Stimulated activated CD8-positive, alpha-beta memory T cell treated with anti-CD3 and anti-CD28 coated beads, Interleukin-7, amount 100 ng/mL, for 24 hours (primary cell): Measurements from ENCODE around the gene SFXN4.

Source experiments
- DNase-seq: peaks from one replicate; pipeline ENCODE4 v3.0.0-alpha.2; 2020; ENCODE audit warnings: low read depth

SFXN4 gene

GRCh38 chr10:119165171-119166117, at the start of gene SFXN4:
Gene SFXN4, minus strand, starts transcription at chr10:119165714. Its CDS starts 67 bp downstream, at chr10:119165647.
- peak; percentile 51 for DNase-seq

DNA sequence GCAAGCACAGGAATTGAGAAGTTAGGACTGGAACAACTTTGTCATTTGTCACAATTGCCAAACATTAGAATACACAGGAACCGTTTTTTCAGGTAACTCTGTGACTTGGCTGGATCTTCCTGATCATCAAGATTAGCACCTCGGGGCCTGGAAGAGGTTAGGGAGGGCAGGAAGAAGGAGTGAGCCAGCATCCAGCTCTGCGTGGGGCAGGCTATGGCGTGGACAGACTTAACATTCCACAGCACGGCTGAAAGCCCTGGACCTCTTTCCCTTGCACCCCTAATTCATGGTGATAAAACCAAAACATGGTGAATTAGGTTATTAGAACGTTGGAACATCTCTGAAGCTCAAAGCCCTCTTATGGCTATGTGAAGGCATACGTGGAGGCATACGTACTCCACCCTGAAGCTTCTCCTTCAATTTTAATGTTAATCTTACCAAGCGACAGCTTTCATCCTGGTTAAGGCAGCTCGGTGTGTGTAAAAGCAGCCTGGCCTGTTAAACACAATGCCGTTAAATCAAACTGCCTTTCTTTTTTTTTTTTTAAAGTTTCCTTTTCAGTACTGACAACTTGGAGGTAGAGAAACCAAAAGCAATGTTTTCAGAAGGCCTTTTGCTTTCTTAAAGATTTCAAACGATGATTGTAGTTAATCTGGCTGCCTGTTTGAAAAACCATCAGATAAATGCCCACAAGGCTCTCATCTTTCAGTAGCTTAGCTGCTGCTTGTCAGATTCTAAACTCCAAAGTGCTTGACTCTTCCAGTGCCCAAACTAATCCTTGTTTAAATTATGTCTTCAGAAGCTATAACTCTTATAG, 46.3 kb upstream of the SFXN4 start:
- no peak for DNase-seq

DNA sequence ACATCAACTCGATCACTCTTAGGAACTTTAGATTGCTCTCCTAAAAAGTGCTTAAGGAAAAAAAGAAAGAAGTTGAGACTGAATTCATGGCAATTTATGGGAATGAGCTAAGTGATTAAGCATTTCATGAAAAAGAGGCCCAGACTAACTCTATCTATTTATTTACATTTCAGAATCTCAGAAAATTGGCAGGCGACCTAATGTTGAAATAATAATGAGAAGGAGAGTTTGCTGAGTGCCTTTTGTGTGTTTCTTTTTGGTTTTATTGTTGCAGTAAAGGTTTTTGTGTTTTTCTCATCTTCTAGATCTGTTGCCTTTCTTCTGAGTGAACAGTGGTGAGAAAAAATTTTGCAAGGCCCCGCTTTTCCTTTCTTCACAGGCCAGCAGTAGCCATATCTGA, 45.7 kb upstream of the SFXN4 start:
- no peak for DNase-seq

GRCh38 chr10:119210633-119211032, 45.1 kb upstream of the SFXN4 start:
- no peak for DNase-seq

GRCh38 chr10:119209736-119210355, 44.3 kb upstream of the SFXN4 start:
- DNase-seq: no peak

- peak; percentile 22 for DNase-seq
Measured at GRCh38 chr10:119209035-119209735, 43.7 kb upstream of the SFXN4 start.

GRCh38 chr10:119208553-119208940, 43.0 kb upstream of the SFXN4 start:
- DNase-seq: no peak

DNA sequence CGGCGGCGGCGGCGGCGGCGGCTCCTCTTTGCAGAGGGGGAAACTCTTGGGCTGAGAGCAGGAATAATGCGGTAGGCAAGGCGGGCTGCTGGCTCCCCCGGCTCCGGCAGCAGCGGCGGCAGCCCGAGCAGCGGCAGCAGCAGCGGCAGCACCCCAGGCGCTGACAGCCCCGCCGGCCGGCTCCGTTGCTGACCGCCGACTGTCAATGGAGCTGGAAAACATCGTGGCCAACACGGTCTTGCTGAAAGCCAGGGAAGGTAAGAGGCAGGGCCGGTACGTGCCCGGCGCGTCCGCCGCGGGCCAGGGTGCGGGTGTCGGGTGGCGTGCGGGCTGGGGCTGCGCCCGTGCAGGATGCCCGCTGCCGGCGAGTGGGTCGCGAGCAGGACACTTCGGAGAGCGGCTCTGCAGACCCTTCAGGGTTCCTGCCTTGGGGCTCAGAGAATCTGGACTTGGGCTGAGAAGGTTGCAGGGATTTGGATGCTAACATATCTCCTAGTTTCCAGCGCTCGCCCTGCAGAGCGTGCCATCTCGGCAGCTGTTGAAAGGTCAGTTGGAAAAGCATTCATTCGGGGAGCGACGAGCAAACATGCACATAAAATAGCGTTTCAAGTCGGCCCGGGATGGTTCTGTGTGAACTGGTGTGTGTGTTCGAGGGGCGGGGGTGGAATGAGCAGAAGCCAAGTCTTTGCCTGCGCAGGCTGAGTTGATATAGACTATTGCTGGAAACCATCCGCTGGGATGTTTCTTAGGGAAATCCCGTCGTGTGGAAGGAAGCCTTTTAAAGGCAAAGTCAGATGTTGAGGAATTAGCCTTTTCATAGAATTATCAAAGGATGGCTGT, 42.4 kb upstream of the SFXN4 start:
- DNase-seq: no peak

DNA sequence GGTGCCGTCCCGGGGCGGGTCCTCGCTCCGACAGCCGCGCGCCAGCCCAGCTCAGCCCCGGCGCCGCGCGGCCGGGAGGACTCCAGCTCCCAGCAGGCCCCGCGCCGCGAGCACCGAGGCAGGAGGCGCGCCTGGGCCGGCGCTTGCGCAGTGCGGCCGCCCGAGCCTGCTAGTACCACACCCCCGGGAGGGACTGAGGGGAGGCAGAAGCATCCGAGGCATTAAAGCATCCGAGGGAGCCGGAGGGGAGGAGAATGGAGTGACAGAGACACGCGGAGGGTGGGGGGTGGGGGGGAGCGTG, 41.8 kb upstream of the SFXN4 start, which contains the start of gene GRK5:
Gene GRK5, plus strand, starts transcription at position 206 of the 301 bp plus-strand sequence. CDS start 347 bp downstream, outside the sequence.
- DNase-seq: peak; percentile 72

DNA sequence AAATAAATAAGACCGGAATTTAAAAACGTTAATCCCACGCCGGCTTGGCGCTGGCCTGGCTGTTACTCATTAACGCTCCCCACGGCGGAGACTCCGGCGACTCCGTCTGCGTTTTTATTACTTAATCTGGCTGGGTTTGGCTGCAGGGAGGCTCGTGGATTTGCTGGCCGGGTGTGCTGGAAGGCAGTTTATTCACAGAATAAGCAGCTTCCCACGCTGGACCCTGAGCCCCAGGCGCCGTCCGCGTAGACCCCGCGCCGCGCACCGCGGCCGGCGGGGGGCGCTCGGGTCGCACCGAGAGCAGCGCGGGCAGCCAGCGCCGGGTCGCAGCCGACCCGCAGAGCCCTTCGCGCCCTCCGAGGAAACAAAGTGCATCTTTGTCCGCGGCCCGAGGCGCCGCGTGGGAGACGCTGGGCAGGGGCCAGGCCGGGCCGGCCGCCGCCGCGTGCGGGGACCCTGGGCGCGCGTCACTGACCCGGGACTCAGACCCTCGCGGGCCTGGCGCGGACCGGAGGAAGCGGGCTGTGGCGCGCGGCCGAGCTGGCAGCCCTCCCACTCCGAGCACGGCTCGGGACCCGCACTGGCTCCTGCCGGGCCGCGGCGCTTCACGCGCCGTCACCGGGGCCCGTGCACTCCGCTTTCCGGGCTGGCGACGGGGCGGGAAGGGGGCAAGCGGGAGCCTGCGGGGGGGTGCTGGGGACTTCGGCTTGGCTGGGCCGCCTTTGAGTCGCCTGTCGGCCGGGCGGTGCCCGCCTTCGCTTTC, 41.3 kb upstream of the SFXN4 start:
- peak; percentile 37 for DNase-seq

DNA sequence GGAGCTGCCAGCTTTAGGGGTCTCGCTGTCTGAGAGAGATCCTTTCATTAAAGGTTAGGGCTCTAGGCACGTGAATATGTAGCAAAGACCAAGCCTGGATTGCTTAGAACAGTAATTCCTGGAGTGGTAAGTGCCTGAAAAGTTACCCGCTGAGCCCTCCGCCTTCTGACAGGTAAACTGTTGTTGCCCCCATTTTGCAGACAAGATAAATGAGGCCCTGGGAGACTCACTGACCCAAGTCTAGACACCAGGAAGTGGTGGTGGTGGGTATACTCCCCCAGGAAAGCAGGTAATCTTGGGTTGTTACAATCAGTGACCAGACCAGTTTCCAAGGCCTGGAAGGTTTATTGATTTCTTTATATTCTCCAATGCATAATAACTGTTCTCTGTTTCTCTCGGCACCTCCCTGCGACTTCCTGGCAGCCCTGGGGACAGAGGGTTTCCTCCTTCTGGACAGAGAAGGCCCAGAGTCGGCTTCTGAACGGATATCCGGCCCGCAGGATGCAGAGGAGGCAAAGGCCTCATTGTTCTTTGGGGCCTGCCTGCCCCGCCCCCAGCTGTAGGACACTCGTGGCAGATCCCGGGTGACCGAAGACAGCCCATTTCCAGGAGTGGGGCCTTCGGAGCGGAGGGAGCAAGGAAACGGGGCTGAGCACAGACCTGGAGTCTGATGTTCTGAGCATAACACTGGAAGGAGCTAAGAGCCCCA, 40.5 kb upstream of the SFXN4 start:
- DNase-seq: peak; percentile 15

DNA sequence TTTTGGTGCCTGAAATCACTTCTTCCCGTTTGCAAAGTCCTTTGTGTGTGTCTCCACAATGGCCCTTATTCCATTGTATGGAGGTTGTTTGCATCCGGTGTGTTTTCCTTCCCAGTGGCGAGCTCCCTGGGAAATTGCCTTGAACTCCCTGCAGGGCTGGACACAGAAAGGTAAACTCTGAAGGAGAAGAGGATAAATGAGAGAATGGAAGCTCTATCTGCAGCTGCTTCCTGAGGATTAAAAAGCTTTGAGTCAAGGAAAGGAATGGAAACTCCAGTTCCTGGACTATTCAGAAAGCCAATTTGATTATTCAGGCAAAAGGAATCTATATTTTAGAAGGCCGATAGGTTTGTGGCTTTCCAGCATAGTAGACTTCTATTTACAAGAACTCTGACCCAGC, 37.5 kb upstream of the SFXN4 start:
- no peak for DNase-seq

GRCh38 chr10:119201233-119201632, 35.7 kb upstream of the SFXN4 start:
- no peak for DNase-seq

DNA sequence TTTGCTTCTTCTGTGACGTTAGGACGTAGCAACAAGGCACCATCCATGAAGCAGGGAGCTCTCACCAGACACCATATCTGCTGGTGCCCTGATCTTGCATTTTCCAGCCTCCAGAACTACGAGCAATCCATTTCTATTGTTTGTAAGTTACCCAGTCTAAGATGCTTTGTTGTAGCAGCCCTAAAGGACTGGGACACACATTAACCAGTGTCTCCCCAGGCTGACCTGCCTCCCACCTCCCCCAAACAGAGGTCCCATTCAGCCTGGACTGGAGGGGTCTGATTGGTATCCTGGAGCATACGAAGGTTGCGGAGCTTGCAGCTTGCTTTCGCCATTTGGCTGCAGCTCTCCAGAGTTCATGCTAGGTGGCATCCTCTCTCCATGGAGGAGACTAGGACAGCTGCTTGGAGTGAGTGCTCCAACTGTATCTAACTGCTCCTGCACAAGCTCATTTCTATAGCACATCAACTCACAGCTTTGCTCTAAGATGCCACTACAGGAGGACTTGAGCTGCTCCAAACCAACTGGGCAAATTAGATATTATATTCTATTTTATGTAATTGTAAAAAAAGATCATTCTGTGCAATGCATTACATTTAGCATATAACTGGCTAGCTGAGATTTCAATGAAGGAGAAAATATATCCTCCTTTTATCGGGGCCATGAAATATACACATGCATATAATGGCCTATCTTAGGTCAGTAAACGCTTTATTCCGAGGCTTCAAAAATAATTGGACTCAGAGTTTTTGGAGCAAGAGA, 33.9 kb upstream of the SFXN4 start:
- no peak for DNase-seq

GRCh38 chr10:119198438-119198837, 32.9 kb upstream of the SFXN4 start:
- DNase-seq: no peak

DNA sequence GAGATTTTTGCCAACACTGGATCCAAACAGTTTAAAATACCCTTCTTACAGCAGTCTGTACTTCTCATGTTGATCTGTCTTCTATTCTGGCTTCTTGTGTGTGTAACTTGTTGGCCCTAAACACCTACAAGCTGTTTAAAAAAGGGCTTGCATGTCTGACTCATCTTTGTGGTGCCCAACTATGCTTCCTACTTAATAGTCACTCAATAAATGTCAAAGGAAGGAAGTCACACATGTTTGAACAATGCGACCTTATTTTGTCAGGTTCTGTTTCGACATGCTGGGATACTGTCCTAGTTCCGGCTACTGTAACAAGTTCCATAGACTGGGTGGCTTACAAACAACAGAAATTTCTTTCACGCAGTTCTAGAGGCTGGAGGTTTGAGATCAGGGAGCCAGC, 32.4 kb upstream of the SFXN4 start:
- no peak for DNase-seq

DNA sequence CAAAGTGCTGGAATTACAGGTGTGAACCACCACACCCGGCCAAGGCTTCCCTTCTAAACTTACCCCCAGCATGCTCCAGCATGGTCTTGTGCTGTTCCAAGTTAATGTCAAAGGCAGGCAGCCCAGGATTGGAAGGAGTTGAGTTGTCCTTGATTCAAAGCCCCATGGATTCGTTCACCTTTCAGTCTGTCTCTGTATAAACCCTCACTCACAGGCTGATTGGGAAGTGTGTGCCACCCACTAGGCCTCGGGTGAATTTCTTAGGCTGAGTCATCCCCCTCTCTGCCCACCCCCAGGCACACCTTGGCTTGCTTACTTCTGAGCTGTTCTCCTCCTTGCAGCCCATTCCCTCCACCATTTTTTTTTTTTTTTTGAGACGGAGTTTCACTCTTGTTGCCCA, 26.4 kb upstream of the SFXN4 start:
- DNase-seq: no peak

- DNase-seq: no peak
Measured at GRCh38 chr10:119190954-119191785, 25.7 kb upstream of the SFXN4 start.
